NCI-H2171 (cell line): ENCODE results near the gene TBRG4.

Experiments used
- DNase-seq: peaks from one replicate; lab custom pipeline; 2025; lab: John Stamatoyannopoulos, UW

Gene TBRG4

GRCh38 chr7:45074528-45075354, 36.8 kb downstream of the TBRG4 start:
- no peak for DNase-seq

- no peak for DNase-seq
These were observed 37.5 kb downstream of the TBRG4 start for GRCh38 chr7:45073786-45074527.

- no peak for DNase-seq
These were observed 38.3 kb downstream of the TBRG4 start for GRCh38 chr7:45073031-45073785.

GRCh38 chr7:45072131-45073030, 39.1 kb downstream of the TBRG4 start:
- no peak for DNase-seq

- DNase-seq: no peak
These were observed 40.0 kb downstream of the TBRG4 start for GRCh38 chr7:45071528-45071927.

- no peak for DNase-seq
These were observed 41.2 kb downstream of the TBRG4 start for GRCh38 chr7:45070254-45070642.

GRCh38 chr7:45069444-45070253, 41.8 kb downstream of the TBRG4 start:
- no peak for DNase-seq

GRCh38 chr7:45068236-45069023, 43.1 kb downstream of the TBRG4 start:
- no peak for DNase-seq

- DNase-seq: no peak
These were observed 43.9 kb downstream of the TBRG4 start for GRCh38 chr7:45067582-45067981.

GRCh38 chr7:45066409-45066808, 45.1 kb downstream of the TBRG4 start:
- no peak for DNase-seq

GRCh38 chr7:45065031-45065995, 46.2 kb downstream of the TBRG4 start:
- no peak for DNase-seq

- DNase-seq: no peak
These were observed 47.3 kb downstream of the TBRG4 start for GRCh38 chr7:45064047-45064725.

- DNase-seq: no peak
These were observed 49.6 kb downstream of the TBRG4 start for GRCh38 chr7:45061806-45062425.

GRCh38 chr7:45061352-45061751, 50.1 kb downstream of the TBRG4 start:
- DNase-seq: no peak

- no peak for DNase-seq
These were observed 51.2 kb downstream of the TBRG4 start for GRCh38 chr7:45060295-45060694.

GRCh38 chr7:45057878-45058277, 53.6 kb downstream of the TBRG4 start:
- no peak for DNase-seq

- no peak for DNase-seq
These were observed 55.8 kb downstream of the TBRG4 start for GRCh38 chr7:45055594-45056219.
